Thoracic aorta (tissue), 2 donors: ENCODE measurements around the gene GPX3. TPM values are rescaled to one million over a fixed set of nuclear protein-coding genes. Genes with fewer than 3 reads are reported as not detected.
A peak's percentile ranks its signal among the peaks of the same experiment; 100 is the strongest.

Experiments
- ATAC-seq: fragments of 150-250 bp; one replicate; pipeline ENCODE4 v1.8.0; 2017; ENCODE audit warnings: low read depth; ENCODE audit not compliant: insufficient number of reproducible peaks, low FRiP score
- DNase-seq: peaks from one replicate; pipeline ENCODE4 v3.0.0-alpha.2; 2020; ENCODE audit warnings: low spot score
- H3K27ac ChIP-seq, 2 donors: fragments of 200-600 bp; sonication (generic); 1 replicate in 1 of 2; 2 replicates in 1 of 2; pipeline ENCODE4 v1.5.1; 2016; ENCODE audit warnings: mild to moderate bottlenecking in 2 of 2, moderate library complexity in 2 of 2
- H3K27me3 ChIP-seq: fragments of 200-600 bp; sonication (generic); replicated peaks from 2 replicates; pipeline ENCODE4 v1.6.0; 2016; ENCODE audit warnings: mild to moderate bottlenecking; ENCODE audit not compliant: insufficient read depth
- H3K36me3 ChIP-seq: fragments of 200-600 bp; sonication (generic); one replicate; pipeline ENCODE4 v1.5.1; 2016
- H3K4me1 ChIP-seq, 2 donors: fragments of 200-600 bp; sonication (generic); 1 replicate in 1 of 2; 2 replicates in 1 of 2; pipeline versions ENCODE4 v1.5.1 to v1.6.0; 2016; ENCODE audit warnings: low read depth in 2 of 2, mild to moderate bottlenecking in 1 of 2; ENCODE audit not compliant: control insufficient read depth in 1 of 2
- H3K4me3 ChIP-seq: fragments of 200-600 bp; sonication (generic); 2 replicates; pipeline ENCODE4 v1.5.1; 2016; ENCODE audit warnings: mild to moderate bottlenecking
- H3K9me3 ChIP-seq: fragments of 200-600 bp; sonication (generic); 2 replicates; pipeline ENCODE4 v1.5.1; 2016
- total RNA-seq, 2 donors: library from RNA; depleted of rRNA; stranded (reverse); fragments of >200 nt; gene quantifications; one replicate each; pipeline versions ENCODE4 v1.1.0 to v1.2.3, GENCODE V29; 2016
- TF ChIP-seq, protein P1 (sequence below): fragments of 200-600 bp; sonication (generic); IDR thresholded peaks from one replicate; pipeline ENCODE4 v1.5.1; 2019; ENCODE audit warnings: antibody characterized with exemption

Gene GPX3
- total RNA-seq, 2 donors from 2014 or later = 1,240 to 1,874 TPM

DNA sequence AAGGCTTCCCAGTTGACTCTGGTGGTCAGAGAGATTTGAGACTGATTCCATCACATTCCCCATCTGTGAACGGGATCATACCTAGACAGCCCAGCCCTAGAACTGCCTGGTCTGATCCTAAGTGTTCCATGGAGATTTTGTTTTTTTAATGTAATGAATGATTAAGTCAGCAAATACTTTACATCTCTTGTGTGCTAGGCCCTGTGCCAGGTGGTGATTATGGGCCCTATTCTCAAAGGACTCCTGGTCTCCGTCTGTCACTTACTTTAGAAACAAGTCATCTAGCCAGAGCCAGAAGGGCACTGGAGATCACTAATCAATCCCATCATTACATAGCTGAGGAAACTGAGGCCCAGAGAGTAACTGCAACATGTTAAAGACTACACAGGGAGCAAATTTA is 1.1 kb upstream of the GPX3 start:
- Histone ChIP-seq H3K27ac (no peak overlapping the region), H3K4me1 (peaks cover 30 to 40% of the 10 kb centered on the region in 2 donors), H3K36me3 (no peaks in the 10 kb centered on the region), H3K27me3 (no peaks in the 10 kb centered on the region), H3K9me3 (no peaks in the 10 kb centered on the region), H3K4me3 (no peak overlapping the region)
- no peak for DNase-seq
- no peak for ATAC-seq
- TF ChIP-seq, protein P1, sequence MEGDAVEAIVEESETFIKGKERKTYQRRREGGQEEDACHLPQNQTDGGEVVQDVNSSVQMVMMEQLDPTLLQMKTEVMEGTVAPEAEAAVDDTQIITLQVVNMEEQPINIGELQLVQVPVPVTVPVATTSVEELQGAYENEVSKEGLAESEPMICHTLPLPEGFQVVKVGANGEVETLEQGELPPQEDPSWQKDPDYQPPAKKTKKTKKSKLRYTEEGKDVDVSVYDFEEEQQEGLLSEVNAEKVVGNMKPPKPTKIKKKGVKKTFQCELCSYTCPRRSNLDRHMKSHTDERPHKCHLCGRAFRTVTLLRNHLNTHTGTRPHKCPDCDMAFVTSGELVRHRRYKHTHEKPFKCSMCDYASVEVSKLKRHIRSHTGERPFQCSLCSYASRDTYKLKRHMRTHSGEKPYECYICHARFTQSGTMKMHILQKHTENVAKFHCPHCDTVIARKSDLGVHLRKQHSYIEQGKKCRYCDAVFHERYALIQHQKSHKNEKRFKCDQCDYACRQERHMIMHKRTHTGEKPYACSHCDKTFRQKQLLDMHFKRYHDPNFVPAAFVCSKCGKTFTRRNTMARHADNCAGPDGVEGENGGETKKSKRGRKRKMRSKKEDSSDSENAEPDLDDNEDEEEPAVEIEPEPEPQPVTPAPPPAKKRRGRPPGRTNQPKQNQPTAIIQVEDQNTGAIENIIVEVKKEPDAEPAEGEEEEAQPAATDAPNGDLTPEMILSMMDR = no peak

DNA sequence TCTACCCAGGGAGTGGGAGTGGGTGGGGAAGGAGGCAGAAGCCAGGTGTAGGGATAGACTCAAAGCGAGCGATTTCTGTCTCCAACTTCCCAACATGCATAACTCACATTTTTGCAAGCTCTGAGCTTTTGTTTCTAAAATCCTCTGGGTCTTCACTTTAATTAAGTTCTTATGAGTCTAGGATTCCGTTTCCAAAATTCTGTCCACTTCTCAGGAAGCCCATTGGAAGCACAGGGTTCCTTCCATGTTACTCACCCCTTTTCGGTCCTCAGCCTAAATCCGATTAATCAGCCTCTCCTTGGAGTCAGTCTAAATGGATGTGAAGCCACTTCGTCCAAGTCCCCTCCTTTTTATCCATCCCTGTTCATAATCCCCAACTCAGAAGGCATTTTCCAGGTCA is 1.4 kb downstream of the GPX3 start:
- Histone ChIP-seq H3K27me3 (no peaks in the 10 kb centered on the region), H3K4me1 (peaks cover 40 to 54% of the 10 kb centered on the region in 2 donors), H3K9me3 (no peaks in the 10 kb centered on the region), H3K36me3 (peaks cover 15% of the 10 kb centered on the region), H3K4me3 (peak overlapping the region; percentile 88), H3K27ac (peak overlapping the region; percentile 82 to 98)
- DNase-seq = no peak
- ATAC-seq = no peak
- TF ChIP-seq, protein P1 = no peak

DNA sequence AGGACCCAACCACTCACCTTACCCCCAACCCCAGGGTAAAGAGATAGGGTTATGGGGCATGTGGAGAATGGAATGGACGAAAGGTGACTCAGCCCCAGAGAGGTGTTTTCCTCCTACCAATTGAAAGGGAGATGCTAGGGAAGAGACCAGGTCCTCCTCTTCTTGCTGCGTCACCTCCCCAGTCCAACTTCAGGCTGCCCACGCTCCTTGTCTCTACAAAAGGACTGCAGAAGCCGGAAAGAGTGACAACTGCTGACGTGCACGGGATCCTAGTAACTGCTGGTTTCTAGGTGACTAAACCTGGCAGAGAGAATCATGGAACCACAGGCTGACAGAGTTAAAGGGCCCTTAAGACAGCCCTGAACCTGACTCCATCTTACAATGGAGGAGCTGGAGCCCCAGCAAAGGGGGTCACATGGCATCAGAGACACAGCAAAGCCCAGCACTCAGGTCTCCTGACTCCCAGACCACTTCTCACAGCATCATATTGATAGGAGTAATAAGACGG is 2.2 kb downstream of the GPX3 start:
- peak overlapping the region; percentile 88 for H3K4me3 ChIP-seq
- TF ChIP-seq, protein P1 = no peak
- peaks cover 40 to 54% of the 10 kb centered on the region in 2 donors for H3K4me1 ChIP-seq
- H3K27ac ChIP-seq = peak overlapping the region; percentile 82 to 98
- ATAC-seq = peak; percentile 71
- no peak for DNase-seq
- H3K9me3 ChIP-seq = no peaks in the 10 kb centered on the region
- H3K27me3 ChIP-seq = no peaks in the 10 kb centered on the region
- H3K36me3 ChIP-seq = peaks cover 22% of the 10 kb centered on the region

DNA sequence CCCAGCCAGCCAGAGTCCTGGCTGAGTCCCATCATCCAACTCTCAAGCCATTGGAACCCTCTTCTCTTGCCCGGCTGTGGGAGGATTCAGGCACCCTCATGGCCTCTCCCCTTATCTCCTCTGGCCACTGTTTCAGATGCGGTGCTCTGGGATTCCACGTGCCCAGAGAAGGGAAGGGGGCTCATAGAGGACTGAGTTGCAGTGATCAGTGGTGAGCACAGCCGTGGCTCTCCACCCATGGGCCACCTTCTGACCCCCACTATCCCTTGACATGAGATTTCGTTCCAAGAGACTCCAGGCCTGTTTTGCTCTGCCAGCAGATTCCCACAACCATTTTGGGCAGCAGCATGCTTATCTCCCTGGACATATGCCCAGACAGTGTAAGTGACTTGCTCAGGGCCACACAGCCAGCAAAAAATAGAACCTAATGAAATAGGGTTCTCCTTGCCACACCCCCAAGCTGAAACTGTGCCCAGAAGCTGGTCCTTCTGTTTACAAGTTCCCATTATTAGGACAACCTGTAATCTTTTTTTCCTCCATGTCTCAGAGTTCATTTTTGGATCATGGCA is 2.7 kb downstream of the GPX3 start:
- H3K27ac ChIP-seq = peak overlapping the region; percentile 82 to 98
- H3K36me3 ChIP-seq = peaks cover 28% of the 10 kb centered on the region
- DNase-seq = no peak
- TF ChIP-seq, protein P1 = no peak
- peak; percentile 54 for ATAC-seq
- H3K4me3 ChIP-seq = peak overlapping the region; percentile 88
- H3K9me3 ChIP-seq = no peaks in the 10 kb centered on the region
- H3K4me1 ChIP-seq = peaks cover 40 to 54% of the 10 kb centered on the region in 2 donors
- H3K27me3 ChIP-seq = no peaks in the 10 kb centered on the region

DNA sequence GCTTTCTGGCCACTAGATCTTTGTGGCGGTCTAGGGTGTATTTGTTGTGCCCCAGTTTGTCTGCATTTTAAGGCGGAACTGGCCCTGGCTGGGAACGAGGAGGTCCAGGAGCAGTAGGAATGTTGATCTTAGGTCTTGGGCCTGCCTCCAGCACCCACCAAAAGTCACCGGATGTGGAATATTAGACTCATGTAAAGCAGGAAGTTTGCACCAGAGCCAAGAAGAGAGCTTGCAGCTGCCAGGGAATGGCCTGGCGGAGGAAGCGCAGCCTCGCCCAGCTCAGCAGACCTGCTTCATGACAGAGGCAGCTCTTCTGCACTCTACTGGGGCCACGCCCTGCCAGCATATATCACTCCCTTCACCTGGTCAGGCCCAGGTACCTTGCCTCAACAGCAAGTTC is 3.3 kb downstream of the GPX3 start:
- Histone ChIP-seq H3K27me3 (no peaks in the 10 kb centered on the region), H3K4me3 (peak overlapping the region; percentile 88), H3K36me3 (peaks cover 33% of the 10 kb centered on the region), H3K27ac (peak overlapping the region; percentile 82 to 98), H3K4me1 (peaks cover 40 to 54% of the 10 kb centered on the region in 2 donors), H3K9me3 (no peaks in the 10 kb centered on the region)
- TF ChIP-seq, protein P1 = no peak
- DNase-seq = no peak
- ATAC-seq = peak; percentile 41
